Measurements from ENCODE around the gene NEGR1.

NEGR1 gene

DNA sequence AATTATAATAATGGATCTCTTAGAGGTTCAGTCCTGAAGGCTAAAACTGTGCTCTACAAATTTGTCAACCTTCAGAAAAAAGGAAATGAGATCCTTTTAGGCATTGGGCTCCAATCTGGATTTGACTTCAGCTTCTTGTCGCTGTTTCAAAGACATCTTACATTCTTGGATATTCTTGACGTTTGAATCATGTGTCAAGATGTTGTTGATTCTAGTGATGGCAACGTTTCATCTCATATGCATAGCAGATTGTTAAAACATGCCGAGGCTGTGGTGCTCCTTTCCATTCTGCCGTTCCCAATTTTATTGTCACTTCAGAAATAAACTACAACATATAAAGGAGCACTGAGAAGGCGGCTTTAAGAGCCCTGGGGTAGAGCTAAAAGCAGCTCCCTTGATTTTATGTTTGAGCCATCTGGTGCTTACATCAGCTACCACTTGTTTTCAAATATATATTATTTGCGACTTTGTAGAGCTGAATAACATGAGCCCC is 733.9 kb downstream of the NEGR1 start:
- no peak for TF ChIP-seq Cebpa-rat (IDR thresholded peaks at IDR 0.05)
- Histone ChIP-seq H3K4me1 (no peaks in the 10 kb centered on the region), H3K4me3 (no peak overlapping the region), H3K27me3 (no peaks in the 10 kb centered on the region), H3K9me3 (replicated peaks in 1 of 11) (no peaks in the 10 kb centered on the region), H3K4me2 (no peak overlapping the region), H4K20me1 (no peaks in the 10 kb centered on the region; a peak in 1 of 22 replicates), H3K9ac (no peak overlapping the region), H3K27ac (no peak overlapping the region), H3K36me3 (no peaks in the 10 kb centered on the region)

DNA sequence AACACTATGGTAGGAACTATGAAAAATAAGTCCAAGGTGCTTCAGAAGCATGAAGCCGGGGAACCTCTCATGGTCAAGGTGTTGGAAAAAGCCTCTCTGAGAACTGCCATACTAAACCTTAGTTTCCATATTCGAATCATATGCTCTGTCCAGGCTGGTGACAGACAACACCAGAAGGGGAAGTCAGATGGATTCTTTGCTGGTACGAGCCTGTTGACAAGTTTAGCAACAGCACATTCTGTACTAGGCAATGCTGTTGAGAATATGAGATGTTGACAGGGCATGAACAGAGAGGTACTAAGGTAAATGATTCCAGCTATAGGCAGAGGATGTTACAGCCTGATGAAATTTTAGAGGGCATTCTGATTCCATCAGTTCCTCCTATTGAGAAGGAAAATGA is 740.2 kb downstream of the NEGR1 start:
- no peak for TF ChIP-seq Cebpa-rat (IDR thresholded peaks at IDR 0.05)

DNA sequence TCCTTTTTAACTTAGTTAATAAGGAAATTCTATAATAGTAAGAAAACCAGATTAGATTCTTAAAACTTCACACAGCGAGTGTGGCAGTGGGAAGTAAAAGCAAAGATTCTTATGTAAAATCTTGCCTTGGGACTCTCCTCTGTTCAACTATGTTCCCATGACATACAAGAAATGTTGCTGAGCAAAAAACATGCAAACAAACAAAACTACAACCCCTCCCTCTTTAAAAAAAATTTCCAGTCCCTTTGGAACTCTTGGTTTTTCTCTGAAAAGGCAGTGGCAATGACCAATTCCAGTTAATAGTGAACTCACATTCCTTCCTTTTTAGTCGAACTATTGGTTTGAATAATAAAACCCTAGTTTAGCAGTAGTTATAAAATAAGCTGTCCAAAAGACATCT is 748.4 kb downstream of the NEGR1 start:
- no peak for TF ChIP-seq Cebpa-rat (IDR thresholded peaks at IDR 0.05)
- no peak overlapping the region for H3K4me3 ChIP-seq
- no peak overlapping the region for H3K27ac ChIP-seq
- H3K27me3 ChIP-seq = no peaks in the 10 kb centered on the region
- 0 out of 20 replicates have a peak, but pooled peaks cover 0 to 5% (median 0%) of the 10 kb centered on the region in 10 experiments for H3K4me1 ChIP-seq
- no peak overlapping the region for H3K9ac ChIP-seq
- peaks cover 0 to 3% (median 0%) of the 10 kb centered on the region in 11 experiments; a peak in 2 of 22 replicates for H3K36me3 ChIP-seq
- no peak overlapping the region for H3K4me2 ChIP-seq
- H3K9me3 ChIP-seq (replicated peaks in 1 of 11) = no peaks in the 10 kb centered on the region
- H4K20me1 ChIP-seq = no peaks in the 10 kb centered on the region; a peak in 1 of 22 replicates

More for the DNA sequence above, 740.2 kb downstream of the NEGR1 start:
- Histone ChIP-seq H3K9ac (no peak overlapping the region), H3K9me3 (replicated peaks in 1 of 11) (no peaks in the 10 kb centered on the region), H3K27ac (no peak overlapping the region), H3K4me2 (no peak overlapping the region), H3K4me1 (no peaks in the 10 kb centered on the region), H4K20me1 (no peaks in the 10 kb centered on the region; a peak in 1 of 22 replicates), H3K36me3 (no peaks in the 10 kb centered on the region), H3K4me3 (no peak overlapping the region), H3K27me3 (no peaks in the 10 kb centered on the region)

DNA sequence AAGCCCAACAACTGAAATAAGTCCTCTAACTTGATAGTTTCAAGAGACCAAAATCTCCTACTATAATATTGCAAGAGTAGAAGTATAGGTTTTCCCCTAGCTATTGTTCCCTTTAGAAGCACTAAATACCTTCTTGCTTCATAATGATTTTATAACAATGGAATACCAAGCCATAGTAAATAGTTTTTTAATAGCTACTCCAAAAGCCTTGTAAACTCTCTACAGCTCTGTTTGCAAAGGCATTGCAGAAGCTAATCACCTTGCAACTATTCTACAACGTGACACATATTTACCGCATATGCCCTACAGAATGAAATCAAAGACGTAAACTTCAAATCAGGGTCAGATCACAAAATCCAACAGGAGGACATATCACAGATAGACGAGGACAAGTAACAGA is 750.0 kb downstream of the NEGR1 start:
- H3K36me3 ChIP-seq = peaks cover 0 to 3% (median 0%) of the 10 kb centered on the region in 11 experiments; a peak in 2 of 22 replicates
- no peak for TF ChIP-seq Cebpa-rat (IDR thresholded peaks at IDR 0.05)
- H3K4me2 ChIP-seq = no peak overlapping the region
- H3K9me3 ChIP-seq (replicated peaks in 1 of 11) = no peaks in the 10 kb centered on the region
- no peaks in the 10 kb centered on the region for H3K27me3 ChIP-seq
- H3K4me3 ChIP-seq = no peak overlapping the region
- 0 out of 20 replicates have a peak, but pooled peaks cover 0 to 5% (median 0%) of the 10 kb centered on the region in 10 experiments for H3K4me1 ChIP-seq
- H3K9ac ChIP-seq = no peak overlapping the region
- no peak overlapping the region for H3K27ac ChIP-seq
- H4K20me1 ChIP-seq = no peaks in the 10 kb centered on the region; a peak in 1 of 22 replicates

DNA sequence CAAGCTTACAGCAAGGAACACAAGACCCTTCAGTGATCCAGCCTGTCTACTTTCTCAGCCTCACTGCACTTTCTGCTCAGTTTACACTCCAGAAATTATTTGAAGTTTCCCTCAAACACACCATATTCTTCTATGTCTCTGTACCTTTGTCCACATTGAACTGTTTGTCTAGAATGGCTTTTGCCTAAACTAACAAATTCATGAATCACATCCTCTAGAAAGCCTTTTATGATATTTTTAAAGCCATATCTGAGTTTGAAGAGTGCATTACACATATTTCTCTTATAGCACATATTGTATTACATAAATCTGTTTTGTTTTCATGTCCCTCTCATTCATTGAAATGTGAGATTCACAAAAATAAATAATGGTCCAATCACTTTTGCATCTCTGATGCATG is 755.5 kb downstream of the NEGR1 start:
- H3K4me1 ChIP-seq = 0 out of 20 replicates have a peak, but pooled peaks cover 0 to 5% (median 0%) of the 10 kb centered on the region in 10 experiments
- no peaks in the 10 kb centered on the region for H3K27me3 ChIP-seq
- H3K4me2 ChIP-seq = no peak overlapping the region
- H3K4me3 ChIP-seq = no peak overlapping the region
- H3K27ac ChIP-seq = no peak overlapping the region
- no peaks in the 10 kb centered on the region for H3K36me3 ChIP-seq
- H3K9me3 ChIP-seq (replicated peaks in 1 of 11) = no peaks in the 10 kb centered on the region
- no peak overlapping the region for H3K9ac ChIP-seq
- no peak for TF ChIP-seq Cebpa-rat (IDR thresholded peaks at IDR 0.05)
- H4K20me1 ChIP-seq = no peaks in the 10 kb centered on the region; a peak in 1 of 22 replicates

DNA sequence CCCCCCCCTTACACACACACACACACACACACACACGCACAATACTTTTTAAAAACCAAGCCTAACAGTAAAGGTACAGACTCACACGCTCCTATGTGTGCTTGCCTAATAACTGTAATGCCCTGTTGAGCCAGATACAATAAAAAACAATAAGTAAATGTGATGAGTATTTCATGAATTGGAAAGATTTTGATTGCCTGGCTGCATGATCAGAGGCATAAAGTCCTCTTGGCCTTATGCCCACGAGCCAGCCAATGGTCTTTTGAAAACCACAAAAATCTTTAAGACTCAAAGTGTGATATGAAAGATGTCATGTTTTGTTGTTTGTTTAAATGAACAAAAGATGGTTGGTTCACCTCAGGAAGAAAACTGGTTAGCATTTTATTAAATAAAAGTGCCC is 759.6 kb downstream of the NEGR1 start:
- no peaks in the 10 kb centered on the region; a peak in 1 of 22 replicates for H4K20me1 ChIP-seq
- H3K36me3 ChIP-seq = no peaks in the 10 kb centered on the region
- no peak overlapping the region for H3K4me2 ChIP-seq
- H3K9ac ChIP-seq = no peak overlapping the region
- no peak for TF ChIP-seq Cebpa-rat (IDR thresholded peaks at IDR 0.05)
- no peak overlapping the region for H3K4me3 ChIP-seq
- no peaks in the 10 kb centered on the region for H3K4me1 ChIP-seq
- peaks cover 0 to 3% (median 0%) of the 10 kb centered on the region in 11 experiments; a peak in 1 of 22 replicates for H3K9me3 ChIP-seq (replicated peaks in 1 of 11)
- no peaks in the 10 kb centered on the region for H3K27me3 ChIP-seq
- H3K27ac ChIP-seq = no peak overlapping the region

DNA sequence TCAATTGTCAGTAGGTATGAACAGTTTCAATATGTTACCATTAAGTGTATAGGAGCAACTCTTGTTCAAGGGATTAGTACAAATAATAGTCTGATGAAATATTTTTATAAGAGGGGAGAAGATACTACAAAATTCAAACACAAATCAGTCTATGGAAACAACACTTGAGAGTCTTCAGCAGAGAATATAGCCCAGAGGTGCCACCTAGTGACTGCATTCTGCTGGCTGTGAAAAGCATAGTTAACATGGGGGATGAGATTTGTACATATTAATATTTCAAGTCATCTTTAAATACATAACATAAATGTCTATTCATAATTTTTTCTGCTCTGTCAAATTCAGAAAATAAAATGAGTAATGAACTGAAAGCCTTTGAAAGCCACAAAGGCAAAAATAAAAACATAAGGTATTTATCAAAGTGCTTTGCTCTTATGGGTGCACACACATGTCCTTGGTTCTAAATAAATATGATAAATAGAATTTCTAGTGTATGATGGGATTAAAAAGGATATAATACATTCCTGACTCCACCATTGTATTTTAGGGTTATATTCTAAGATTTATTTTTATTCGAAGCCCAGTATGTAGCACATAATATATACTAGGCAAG is 760.6 kb downstream of the NEGR1 start:
- Histone ChIP-seq H3K27me3 (no peaks in the 10 kb centered on the region), H3K4me1 (no peaks in the 10 kb centered on the region), H3K4me3 (no peak overlapping the region), H3K27ac (no peak overlapping the region), H3K9me3 (replicated peaks in 1 of 11) (peaks cover 0 to 3% (median 0%) of the 10 kb centered on the region in 11 experiments; a peak in 1 of 22 replicates), H3K9ac (no peak overlapping the region), H3K36me3 (no peaks in the 10 kb centered on the region), H4K20me1 (no peaks in the 10 kb centered on the region; a peak in 1 of 22 replicates), H3K4me2 (no peak overlapping the region)
- no peak for TF ChIP-seq Cebpa-rat (IDR thresholded peaks at IDR 0.05)

DNA sequence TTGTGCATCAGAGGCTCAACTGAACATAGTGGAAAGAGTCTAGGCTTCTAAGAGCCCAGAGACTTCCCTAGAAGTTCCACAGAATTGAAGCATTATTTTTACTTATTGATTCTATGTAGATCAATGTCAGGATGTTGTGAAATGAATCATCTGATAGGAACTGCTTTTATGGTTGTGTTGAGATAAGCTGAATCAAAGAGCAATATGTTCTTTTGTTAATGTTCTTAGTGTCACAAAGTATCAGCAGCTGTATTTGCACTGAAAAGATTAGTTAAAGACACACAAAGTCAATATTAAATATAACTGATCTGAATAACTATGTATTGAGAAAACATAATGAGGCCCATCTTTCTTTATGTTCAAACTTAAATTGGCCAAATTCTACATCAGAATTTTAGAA is 770.8 kb downstream of the NEGR1 start:
- H3K27ac ChIP-seq = no peak overlapping the region
- no peak for TF ChIP-seq Cebpa-rat (IDR thresholded peaks at IDR 0.05)
- H3K9ac ChIP-seq = no peak overlapping the region
- no peaks in the 10 kb centered on the region for H3K36me3 ChIP-seq
- H4K20me1 ChIP-seq = peaks cover 0 to 3% (median 0%) of the 10 kb centered on the region in 11 experiments; a peak in 1 of 22 replicates
- H3K27me3 ChIP-seq = no peaks in the 10 kb centered on the region
- H3K4me1 ChIP-seq = no peaks in the 10 kb centered on the region
- H3K4me3 ChIP-seq = no peak overlapping the region
- H3K9me3 ChIP-seq (replicated peaks in 1 of 11) = no peaks in the 10 kb centered on the region; a peak in 1 of 22 replicates
- H3K4me2 ChIP-seq = no peak overlapping the region

DNA sequence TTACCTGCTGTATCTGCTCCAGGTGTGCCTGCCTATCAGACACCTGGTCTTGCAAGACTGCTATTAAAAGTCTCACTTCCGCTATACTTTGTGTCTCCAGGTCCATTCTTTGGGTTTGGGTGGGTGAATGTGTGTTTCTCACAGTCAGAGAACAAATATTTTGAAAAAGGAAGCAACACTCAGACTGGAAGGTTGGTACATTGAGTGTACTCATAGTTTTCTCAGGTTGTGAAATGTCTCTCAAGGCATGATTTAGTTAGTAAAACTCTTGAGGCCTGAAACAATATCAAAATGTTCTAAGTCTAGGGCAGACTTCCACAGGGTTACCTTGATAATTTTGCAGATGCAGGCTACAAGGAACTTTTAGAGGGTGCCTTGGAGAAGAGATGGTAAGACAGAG is 771.6 kb downstream of the NEGR1 start:
- H4K20me1 ChIP-seq = peaks cover 0 to 7% (median 0%) of the 10 kb centered on the region in 11 experiments; a peak in 2 of 22 replicates
- no peaks in the 10 kb centered on the region for H3K27me3 ChIP-seq
- no peak overlapping the region for H3K27ac ChIP-seq
- H3K4me1 ChIP-seq = no peaks in the 10 kb centered on the region
- TF ChIP-seq Cebpa-rat (IDR thresholded peaks at IDR 0.05) = no peak
- H3K4me3 ChIP-seq = no peak overlapping the region
- H3K36me3 ChIP-seq = no peaks in the 10 kb centered on the region
- H3K9me3 ChIP-seq (replicated peaks in 1 of 11) = no peaks in the 10 kb centered on the region; a peak in 1 of 22 replicates
- no peak overlapping the region for H3K4me2 ChIP-seq
- no peak overlapping the region for H3K9ac ChIP-seq
